Nephron progenitor cell (in vitro differentiated cells): ENCODE data around the gene KRTAP5-1.

Experiments used
- DNase-seq: peaks from one replicate; pipeline ENCODE4 v3.0.0; 2021
- H3K27ac Mint-ChIP-seq: 2 replicates; pipeline ENCODE4 v1.8.0; 2021; ENCODE audit warnings: mild to moderate bottlenecking, moderate library complexity, mixed read lengths
- H3K27me3 Mint-ChIP-seq: 2 replicates; pipeline ENCODE4 v1.8.0; 2021; ENCODE audit warnings: mild to moderate bottlenecking, low read depth, mixed read lengths; ENCODE audit not compliant: poor library complexity
- H3K36me3 Mint-ChIP-seq: 2 replicates; pipeline ENCODE4 v1.8.0; 2021; ENCODE audit warnings: low read depth, mixed read lengths
- H3K4me1 Mint-ChIP-seq: 2 replicates; pipeline ENCODE4 v1.8.0; 2021; ENCODE audit warnings: mixed read lengths
- H3K4me3 Mint-ChIP-seq: 2 replicates; pipeline ENCODE4 v1.8.0; 2021; ENCODE audit warnings: mild to moderate bottlenecking, moderate library complexity, mixed read lengths
- H3K9me3 Mint-ChIP-seq: 2 replicates; pipeline ENCODE4 v1.8.0; 2021; ENCODE audit warnings: mild to moderate bottlenecking, moderate library complexity, mixed read lengths
- CTCF ChIP-seq: fragments of 200-600 bp; sonication (generic); IDR thresholded peaks from 2 replicates; pipeline ENCODE4 v1.5.0; 2021; ENCODE audit warnings: antibody characterized with exemption

The KRTAP5-1 gene

GRCh38 chr11:1556278-1556902, 28.7 kb downstream of the KRTAP5-1 start:
- Mint-ChIP-seq H3K27ac (no peak overlapping the region), H3K27me3 (peaks cover 86% of the 10 kb centered on the region), H3K36me3 (no peaks in the 10 kb centered on the region), H3K4me1 (no peaks in the 10 kb centered on the region), H3K4me3 (no peak overlapping the region), H3K9me3 (no peaks in the 10 kb centered on the region)
- DNase-seq, result no peak
- TF ChIP-seq CTCF, result no peak

- H3K4me1 Mint-ChIP-seq, result no peaks in the 10 kb centered on the region
- no peaks in the 10 kb centered on the region for H3K9me3 Mint-ChIP-seq
- H3K27ac Mint-ChIP-seq, result no peak overlapping the region
- TF ChIP-seq CTCF, result no peak
- H3K36me3 Mint-ChIP-seq, result no peaks in the 10 kb centered on the region
- DNase-seq, result no peak
- peaks cover 81% of the 10 kb centered on the region for H3K27me3 Mint-ChIP-seq
- H3K4me3 Mint-ChIP-seq, result no peak overlapping the region
These were observed 29.4 kb downstream of the KRTAP5-1 start for GRCh38 chr11:1555713-1556153.

- no peak for TF ChIP-seq CTCF
- no peak overlapping the region for H3K4me3 Mint-ChIP-seq
- no peak for DNase-seq
- no peaks in the 10 kb centered on the region for H3K36me3 Mint-ChIP-seq
- no peaks in the 10 kb centered on the region for H3K9me3 Mint-ChIP-seq
- no peaks in the 10 kb centered on the region for H3K4me1 Mint-ChIP-seq
- H3K27ac Mint-ChIP-seq, result no peak overlapping the region
- peaks cover 80% of the 10 kb centered on the region for H3K27me3 Mint-ChIP-seq
These were observed 29.9 kb downstream of the KRTAP5-1 start for GRCh38 chr11:1554981-1555712.

- H3K27me3 Mint-ChIP-seq, result peaks cover 84% of the 10 kb centered on the region
- no peak overlapping the region for H3K27ac Mint-ChIP-seq
- no peaks in the 10 kb centered on the region for H3K9me3 Mint-ChIP-seq
- no peak for TF ChIP-seq CTCF
- H3K4me1 Mint-ChIP-seq, result no peaks in the 10 kb centered on the region
- H3K36me3 Mint-ChIP-seq, result no peaks in the 10 kb centered on the region
- no peak for DNase-seq
- no peak overlapping the region for H3K4me3 Mint-ChIP-seq
These were observed 31.1 kb downstream of the KRTAP5-1 start for GRCh38 chr11:1553808-1554594.

- Mint-ChIP-seq H3K27ac (no peak overlapping the region), H3K4me3 (no peak overlapping the region), H3K27me3 (peaks cover 85% of the 10 kb centered on the region), H3K36me3 (no peaks in the 10 kb centered on the region), H3K9me3 (no peaks in the 10 kb centered on the region), H3K4me1 (no peaks in the 10 kb centered on the region)
- DNase-seq, result no peak
- no peak for TF ChIP-seq CTCF
These were observed 35.4 kb downstream of the KRTAP5-1 start for GRCh38 chr11:1549338-1550330.
